Ovary (tissue), 9 donors: ENCODE data around the gene CCBE1. TPM values are rescaled to one million over a fixed set of nuclear protein-coding genes. Genes with fewer than 3 reads are reported as not detected.

Source experiments
- DNase-seq, 5 donors: peaks; one replicate each; pipeline ENCODE4 v3.0.0-alpha.2; 2019 to 2020
- H3K27ac ChIP-seq, 2 donors: fragments of 200-600 bp; one replicate each; pipeline versions ENCODE4 v1.5.1 to v1.8.0; 2019 to 2022
- H3K27me3 ChIP-seq: fragments of 200-600 bp; one replicate; pipeline ENCODE4 v1.8.0; 2022
- H3K36me3 ChIP-seq: fragments of 200-600 bp; sonication (generic); one replicate; pipeline ENCODE4 v1.5.1; 2019
- H3K4me1 ChIP-seq: one replicate; pipeline ENCODE4 v1.8.1; 2013; ENCODE audit warnings: mild to moderate bottlenecking, moderate library complexity; ENCODE audit not compliant: insufficient read depth
- H3K4me3 ChIP-seq: fragments of 200-600 bp; sonication (generic); one replicate; pipeline ENCODE4 v1.5.1; 2017
- H3K9me3 ChIP-seq, 2 donors: fragments of 200-600 bp in 1 of 2; sonication (generic) in 1 of 2; one replicate each; pipeline versions ENCODE4 v1.5.1 to v1.8.1; 2013 to 2019; ENCODE audit warnings: mild to moderate bottlenecking in 1 of 2, moderate library complexity in 1 of 2
- EP300 ChIP-seq: sonication (generic); formaldehyde crosslinking; IDR thresholded peaks from one replicate; pipeline ENCODE4 v1.6.1; 2017; ENCODE audit warnings: antibody characterized with exemption
- POLR2A ChIP-seq: fragments of 450-650 bp; IDR thresholded peaks from one replicate; pipeline ENCODE4 v1.6.1; 2017; ENCODE audit warnings: antibody characterized with exemption, mild to moderate bottlenecking, moderate library complexity
- WGBS, 3 donors: extraction: QIAGEN DNeasy Blood & Tissue Kit in 1 of 3; methylation state at CpG; one replicate each; pipeline versions ENCODE4 v1.1.5 to v1.1.7; 2013 to 2017; 5-methylcytosine and 5-hydroxymethylcytosine counted together
- intact Hi-C, 4 donors: fragments of 100-400 bp; cut with DNase I; formaldehyde crosslinking; loops; one replicate each; pipeline versions ENCODE4 v1.11.0 to v1.15.1; 2022 to 2023
- polyA plus RNA-seq, 2 donors: library from polyadenylated mRNA; stranded (reverse); fragments of 200-250 nt in 1 of 2; fragments of 350-450 nt in 1 of 2; fragmentation: Illumina TruSeq in 1 of 2; extraction: RNeasy Lipid Tissue Mini Kit (QIAGEN cat#74804) in 1 of 2; gene quantifications; one replicate each; pipeline ENCODE4 v1.2.3, GENCODE V29; 2013 to 2014
- total RNA-seq, 7 donors: library from RNA; depleted of rRNA in 2 of 7; stranded (reverse); fragments of >200 nt in 2 of 7; fragmentation: NEBNext Ultra II Directional in 3 of 7; extraction: Animal tissue kit (Norgen Biotek cat#: 25700) in 3 of 7; gene quantifications; one replicate each; pipeline versions ENCODE4 v1.1.0 to v1.2.4, GENCODE V29; 2016 to 2023
- TF ChIP-seq, protein P1 (sequence below), 3 donors: fragments of 450-650 bp in 2 of 3; fragments of 200-600 bp in 1 of 3; IDR thresholded peaks; one replicate each; pipeline versions ENCODE4 v1.5.1 to v1.8.0; 2016 to 2022; ENCODE audit warnings: antibody characterized with exemption in 3 of 3, mild to moderate bottlenecking in 1 of 3
- donor health status: DM: no; HTN: no; CAD: no; lungs with moderate emphysema.
- donor health status: DM: no; HTN: no; CAD: no.
- donor health status: Bipolar disorder and iron deficiency.
- donor health status: DM: yes; HTN: yes; CAD: no.
- donor health status: DM: no; HTN: no; CAD: no.
- donor health status: DM: yes; HTN: yes; CAD: no.

The CCBE1 gene
- total and polyA plus RNA-seq, 9 donors: 15.9 to 109 (median 43.9) TPM

DNA sequence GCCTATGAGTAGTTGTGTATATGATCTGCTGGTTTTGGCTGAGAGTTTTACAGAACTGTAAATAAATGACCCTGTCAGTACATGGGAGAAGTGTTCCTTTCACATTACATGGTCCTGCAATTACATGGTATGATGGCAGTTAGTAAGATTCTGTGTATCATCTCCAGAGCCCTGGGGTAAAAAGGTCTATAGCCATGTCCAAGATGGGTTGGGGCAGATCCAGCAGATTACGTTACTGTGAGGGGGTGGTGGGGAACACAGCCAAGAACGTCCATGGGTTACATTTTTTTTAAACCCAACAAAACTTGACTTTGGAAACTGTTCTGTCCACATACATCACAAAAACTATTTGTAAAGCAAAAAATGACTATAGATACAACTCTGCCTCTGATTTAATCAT lies 274.0 kb downstream of the CCBE1 start:
- intact Hi-C loops: no loop called here
- Histone ChIP-seq H3K9me3 (no peaks in the 10 kb centered on the region), H3K4me3 (no peak overlapping the region), H3K27ac (no peak overlapping the region), H3K27me3 (no peaks in the 10 kb centered on the region), H3K36me3 (no peaks in the 10 kb centered on the region), H3K4me1 (peaks cover 7% of the 10 kb centered on the region)
- TF ChIP-seq, protein P1, sequence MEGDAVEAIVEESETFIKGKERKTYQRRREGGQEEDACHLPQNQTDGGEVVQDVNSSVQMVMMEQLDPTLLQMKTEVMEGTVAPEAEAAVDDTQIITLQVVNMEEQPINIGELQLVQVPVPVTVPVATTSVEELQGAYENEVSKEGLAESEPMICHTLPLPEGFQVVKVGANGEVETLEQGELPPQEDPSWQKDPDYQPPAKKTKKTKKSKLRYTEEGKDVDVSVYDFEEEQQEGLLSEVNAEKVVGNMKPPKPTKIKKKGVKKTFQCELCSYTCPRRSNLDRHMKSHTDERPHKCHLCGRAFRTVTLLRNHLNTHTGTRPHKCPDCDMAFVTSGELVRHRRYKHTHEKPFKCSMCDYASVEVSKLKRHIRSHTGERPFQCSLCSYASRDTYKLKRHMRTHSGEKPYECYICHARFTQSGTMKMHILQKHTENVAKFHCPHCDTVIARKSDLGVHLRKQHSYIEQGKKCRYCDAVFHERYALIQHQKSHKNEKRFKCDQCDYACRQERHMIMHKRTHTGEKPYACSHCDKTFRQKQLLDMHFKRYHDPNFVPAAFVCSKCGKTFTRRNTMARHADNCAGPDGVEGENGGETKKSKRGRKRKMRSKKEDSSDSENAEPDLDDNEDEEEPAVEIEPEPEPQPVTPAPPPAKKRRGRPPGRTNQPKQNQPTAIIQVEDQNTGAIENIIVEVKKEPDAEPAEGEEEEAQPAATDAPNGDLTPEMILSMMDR (IDR thresholded peaks at IDR 0.05): no peak
- TF ChIP-seq EP300 (no peak), POLR2A (no peak)
- no peak for DNase-seq
- 14 to 22% (median 21%) methylated on average over 2 of the region's 2 CpGs for WGBS, 3 donors

DNA sequence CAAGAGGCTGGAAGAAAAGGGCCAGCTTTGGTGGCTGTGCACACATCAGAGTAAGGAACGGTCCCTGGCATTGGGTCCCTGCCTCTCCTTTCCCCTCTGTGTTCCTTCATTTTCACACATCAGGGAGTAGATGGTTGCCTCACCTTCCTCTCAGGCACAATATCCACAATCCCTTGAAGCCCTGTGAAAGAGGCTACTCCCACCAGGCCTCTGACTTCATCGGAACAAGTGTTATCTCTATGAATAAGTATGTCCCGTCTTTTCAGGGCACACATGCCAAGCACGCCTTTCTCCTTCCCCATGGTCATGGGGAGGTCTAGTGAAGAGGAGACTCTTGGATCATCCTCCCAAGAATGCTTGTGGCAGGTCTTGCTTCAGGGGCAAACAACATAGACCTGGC lies 277.0 kb downstream of the CCBE1 start:
- Histone ChIP-seq H3K9me3 (no peaks in the 10 kb centered on the region), H3K36me3 (no peaks in the 10 kb centered on the region), H3K4me3 (no peak overlapping the region), H3K27me3 (no peaks in the 10 kb centered on the region), H3K27ac (no peak overlapping the region), H3K4me1 (peaks cover 7% of the 10 kb centered on the region)
- intact Hi-C loops: no loop called here
- TF ChIP-seq, protein P1 (IDR thresholded peaks at IDR 0.05): no peak
- no peak for TF ChIP-seq POLR2A
- TF ChIP-seq EP300: no peak
- WGBS, 3 donors: 26 to 47% (median 47%) methylated on average over 4 of the region's 4 CpGs
- DNase-seq: peak in 1 of 5 donors; percentile 16

DNA sequence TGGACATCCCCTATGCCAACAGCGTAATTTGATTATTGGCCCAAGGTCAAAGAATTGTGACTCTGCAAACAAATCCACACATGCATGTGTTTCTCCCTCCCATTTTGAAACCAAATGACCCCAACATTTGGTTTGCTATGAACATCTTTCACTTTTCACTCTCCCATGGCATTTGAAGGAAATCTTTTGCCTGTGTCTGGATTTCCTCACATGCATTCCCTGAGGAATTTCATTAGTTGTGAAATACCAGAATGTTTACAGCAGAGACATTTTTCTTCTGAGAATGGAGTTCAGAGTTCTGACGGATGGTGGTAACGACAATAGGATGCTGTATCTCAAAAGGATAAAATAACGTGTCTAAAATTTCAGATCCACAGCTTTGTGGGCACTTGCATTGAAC lies 277.8 kb downstream of the CCBE1 start:
- H3K27ac ChIP-seq: no peak overlapping the region

DNA sequence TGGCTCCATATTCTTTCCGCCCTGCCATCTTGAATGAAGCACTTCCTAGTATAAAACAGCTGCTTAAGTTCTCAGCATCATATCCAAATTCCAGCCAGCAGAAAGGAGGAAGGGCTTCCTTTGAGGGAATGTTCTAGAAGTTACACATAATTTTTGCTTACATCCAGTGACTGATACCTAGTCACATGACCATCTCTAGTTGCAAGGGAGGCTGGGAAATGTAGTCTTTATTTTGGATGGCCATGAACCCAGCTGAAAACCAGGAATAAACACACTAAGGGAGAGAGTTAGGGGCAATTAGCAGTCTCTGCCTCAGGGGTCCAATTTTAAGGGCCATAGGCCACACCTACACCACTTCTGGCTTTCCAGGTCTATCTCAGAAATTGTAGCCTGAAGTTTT lies 280.4 kb downstream of the CCBE1 start:
- 94 to 100% (median 95%) methylated on average over 1 of the region's 1 CpG for WGBS, 3 donors
- DNase-seq: no peak
- Histone ChIP-seq H3K4me1 (peaks cover 5% of the 10 kb centered on the region), H3K27ac (no peak overlapping the region), H3K27me3 (no peaks in the 10 kb centered on the region), H3K4me3 (no peak overlapping the region), H3K36me3 (no peaks in the 10 kb centered on the region), H3K9me3 (no peaks in the 10 kb centered on the region)
- TF ChIP-seq, protein P1 (IDR thresholded peaks at IDR 0.05): no peak
- TF ChIP-seq POLR2A: no peak
- intact Hi-C loops: loop anchor here in 1 of 4 donors (10.0 kb wide), 1 partner anchor 112 kb away; no protein-coding TSS in a partner anchor

More for the DNA sequence above, 277.8 kb downstream of the CCBE1 start:
- Histone ChIP-seq H3K4me1 (peaks cover 7% of the 10 kb centered on the region), H3K36me3 (no peaks in the 10 kb centered on the region), H3K27me3 (no peaks in the 10 kb centered on the region), H3K9me3 (no peaks in the 10 kb centered on the region), H3K4me3 (no peak overlapping the region)
- DNase-seq: no peak
- intact Hi-C loops: loop anchor here in 1 of 4 donors (10.0 kb wide), 1 partner anchor 115 kb away; no protein-coding TSS in a partner anchor
- 5 to 11% (median 8%) methylated on average over 4 of the region's 4 CpGs for WGBS, 3 donors
- TF ChIP-seq, protein P1 (IDR thresholded peaks at IDR 0.05): no peak
- TF ChIP-seq EP300 (no peak), POLR2A (no peak)
